Stimulated activated CD4-positive, alpha-beta T cell treated with anti-CD3 and anti-CD28 coated beads, Interleukin-1b, Interleukin-23, amount 100 ng/mL, for 1 hour (primary cell): ENCODE results near the gene SHMT2.
A peak's percentile ranks its signal among the peaks of the same experiment; 100 is the strongest.

Experiments used
- DNase-seq, 2 donors: peaks; one replicate each; pipeline ENCODE4 v3.0.0-alpha.2; 2020; ENCODE audit warnings: low read depth in 2 of 2

SHMT2 gene

GRCh38 chr12:57239587-57240065 lies 10.1 kb downstream of the SHMT2 start:
- no peak for DNase-seq

GRCh38 chr12:57240066-57240921 lies 10.8 kb downstream of the SHMT2 start:
- peak in 1 of 2 donors; percentile 45 for DNase-seq

GRCh38 chr12:57240926-57241401 lies 11.5 kb downstream of the SHMT2 start:
- no peak for DNase-seq

GRCh38 chr12:57241402-57242310 lies 12.1 kb downstream of the SHMT2 start:
- DNase-seq: no peak

GRCh38 chr12:57242329-57242690 lies 12.8 kb downstream of the SHMT2 start:
- no peak for DNase-seq

GRCh38 chr12:57242691-57243454 lies 13.4 kb downstream of the SHMT2 start:
- DNase-seq: no peak

GRCh38 chr12:57243521-57244311 lies 14.2 kb downstream of the SHMT2 start:
- peak; percentile 48 to 78 for DNase-seq

GRCh38 chr12:57244312-57244696 lies 14.8 kb downstream of the SHMT2 start:
- DNase-seq: no peak

GRCh38 chr12:57247041-57247440 lies 17.5 kb downstream of the SHMT2 start:
- DNase-seq: no peak

GRCh38 chr12:57248934-57249742 lies 19.6 kb downstream of the SHMT2 start:
- DNase-seq: no peak

GRCh38 chr12:57250541-57250940 lies 21.0 kb downstream of the SHMT2 start:
- DNase-seq: no peak

GRCh38 chr12:57250956-57251355 lies 21.4 kb downstream of the SHMT2 start, which contains the start of gene STAC3:
STAC3 (minus strand) TSS chr12:57251187; CDS start chr12:57249636, 1,551 bp downstream.
- DNase-seq: no peak

GRCh38 chr12:57254506-57255280 lies 25.2 kb downstream of the SHMT2 start:
- no peak for DNase-seq

GRCh38 chr12:57255916-57256315 lies 26.4 kb downstream of the SHMT2 start:
- DNase-seq: no peak

- DNase-seq: no peak
These were observed 29.8 kb downstream of the SHMT2 start for GRCh38 chr12:57258977-57259970.

- DNase-seq: no peak
These were observed 30.9 kb downstream of the SHMT2 start for GRCh38 chr12:57260366-57260765.

- no peak for DNase-seq
These were observed 31.9 kb downstream of the SHMT2 start for GRCh38 chr12:57261428-57261865.
